Keratinocyte (primary cell): ENCODE results near the gene GSC2. TPM values are rescaled to one million over a fixed set of nuclear protein-coding genes. Genes with fewer than 3 reads are reported as not detected.

ENCODE experiments used
- DNase-seq: peaks from one replicate; pipeline ENCODE4 v3.0.0-alpha.2; 2011; ENCODE audit warnings: low read depth, missing footprints, low spot score
- FAIRE-seq: peaks from 2 replicates; lab custom pipeline; 2011; peaks lifted over from hg19 to GRCh38; lab: Jason Lieb, UNC
- H2AFZ ChIP-seq: 2 replicates; pipeline ENCODE4 v1.6.0; 2012; ENCODE audit warnings: low read length, control low read depth, inconsistent platforms; ENCODE audit not compliant: control insufficient read depth
- H3K27ac ChIP-seq: 2 replicates; pipeline ENCODE4 v1.5.1; 2011; ENCODE audit warnings: low read length; ENCODE audit not compliant: control insufficient read depth, insufficient read depth
- H3K27me3 ChIP-seq: 3 replicates; pipeline ENCODE4 v1.6.0; 2011; ENCODE audit warnings: low read length; ENCODE audit not compliant: control insufficient read depth, insufficient read depth; ENCODE audit errors: extremely low read depth
- H3K36me3 ChIP-seq, 2 experiments: 2 replicates in 1 of 2; 3 replicates in 1 of 2; pipeline ENCODE4 v1.5.1; 2011; ENCODE audit warnings: low read length in 2 of 2, mild to moderate bottlenecking in 1 of 2; ENCODE audit not compliant: control insufficient read depth in 2 of 2, insufficient read depth in 2 of 2; ENCODE audit errors: extremely low read depth in 1 of 2
- H3K4me1 ChIP-seq: 3 replicates; pipeline ENCODE4 v1.5.1; 2011; ENCODE audit warnings: low read length; ENCODE audit not compliant: control insufficient read depth, insufficient read depth; ENCODE audit errors: extremely low read depth
- H3K4me2 ChIP-seq: 3 replicates; pipeline ENCODE4 v1.6.0; 2011; ENCODE audit warnings: low read depth, low read length; ENCODE audit not compliant: control insufficient read depth, insufficient read depth; ENCODE audit errors: extremely low read depth
- H3K4me3 ChIP-seq, 3 experiments: fragments of 200-600 bp in 1 of 3; sonication (generic) in 1 of 3; 2 replicates in 2 of 3; 3 replicates in 1 of 3; pipeline ENCODE4 v1.5.1; 2011 to 2016; ENCODE audit warnings: low read length in 3 of 3, mild to moderate bottlenecking in 3 of 3, control low read depth in 2 of 3, inconsistent platforms in 1 of 3, low read depth in 1 of 3, mixed read lengths in 1 of 3, mixed run types in 1 of 3, moderate library complexity in 1 of 3; ENCODE audit not compliant: control insufficient read depth in 2 of 3, insufficient read depth in 2 of 3; ENCODE audit errors: extremely low read depth in 1 of 3
- H3K79me2 ChIP-seq: 2 replicates; pipeline ENCODE4 v1.6.0; 2012; ENCODE audit warnings: low read length; ENCODE audit not compliant: control insufficient read depth, insufficient read depth
- H3K9ac ChIP-seq: 3 replicates; pipeline ENCODE4 v1.6.0; 2011; ENCODE audit warnings: low read length; ENCODE audit not compliant: control insufficient read depth, insufficient read depth; ENCODE audit errors: extremely low read depth
- H3K9me1 ChIP-seq: 3 replicates; pipeline ENCODE4 v1.6.0; 2011; ENCODE audit warnings: low read length; ENCODE audit not compliant: control insufficient read depth, insufficient read depth; ENCODE audit errors: extremely low read depth
- H3K9me3 ChIP-seq: 2 replicates; pipeline ENCODE4 v1.5.1; 2012; ENCODE audit warnings: low read depth, low read length; ENCODE audit not compliant: control insufficient read depth
- H4K20me1 ChIP-seq: 3 replicates; pipeline ENCODE4 v1.6.0; 2011; ENCODE audit warnings: low read length; ENCODE audit not compliant: control insufficient read depth, insufficient read depth; ENCODE audit errors: extremely low read depth
- CTCF ChIP-seq, 3 experiments: IDR thresholded peaks in 1 of 3; conservative IDR thresholded peaks in 1 of 3; optimal IDR thresholded peaks in 1 of 3; 2 replicates in 2 of 3; 3 replicates in 1 of 3; pipeline versions ENCODE3 to v1.5.1; 2011; ENCODE audit warnings: low read length in 3 of 3, mild to moderate bottlenecking in 3 of 3, moderate library complexity in 2 of 3, control low read depth in 1 of 3, inconsistent platforms in 1 of 3; ENCODE audit not compliant: insufficient read depth in 2 of 3; ENCODE audit errors: extremely low read depth in 1 of 3
- EZH2 ChIP-seq: IDR thresholded peaks from one replicate; pipeline ENCODE4 v1.6.1; 2012; ENCODE audit warnings: inconsistent platforms, mild to moderate bottlenecking, low read length, moderate library complexity
- dilution Hi-C: fragments of 300-500 bp; cut with MboI; formaldehyde crosslinking; loops from one replicate; pipeline ENCODE4 v1.7.0; 2020; ENCODE audit warnings: low sequenced_read_pairs; ENCODE audit not compliant: extremely low pct_ligation_motif_present
- polyA plus RNA-seq, 5 experiments: library from polyadenylated mRNA; depleted of rRNA in 3 of 5; stranded (reverse) in 3 of 5; stranded (forward) in 1 of 5; unstranded in 1 of 5; fragments of >200 nt; gene quantifications; 1 replicate in 1 of 5; 2 replicates in 3 of 5; 3 replicates in 1 of 5; pipeline versions ENCODE4 v1.2.1 to v1.2.3, GENCODE V29; 2011 to 2012; ENCODE audit warnings: missing spikeins in 2 of 5, low read depth in 1 of 5, low replicate concordance in 1 of 5

GSC2 gene
- polyA plus RNA-seq, 1 donor (not counting 4 experiments of a cell fraction or from before 2014, with no cell fraction given) = not detected

- Histone ChIP-seq H3K4me2 (no peak overlapping the region), H3K27me3 (no peaks in the 10 kb centered on the region), H4K20me1 (no peaks in the 10 kb centered on the region), H3K79me2 (peaks cover 4% of the 10 kb centered on the region), H3K9ac (no peak overlapping the region), H3K4me3 (no peak overlapping the region), H3K9me3 (no peaks in the 10 kb centered on the region), H3K36me3 (peaks cover 0 to 1% of the 10 kb centered on the region in 2 experiments), H2AFZ (no peak overlapping the region), H3K4me1 (peaks cover 24% of the 10 kb centered on the region), H3K9me1 (peaks cover 3% of the 10 kb centered on the region), H3K27ac (no peak overlapping the region)
- TF ChIP-seq EZH2 (no peak), CTCF (optimal IDR thresholded peaks at IDR 0.05 in 1 of 3, IDR thresholded peaks at IDR 0.05 in 1 of 3, conservative IDR thresholded peaks at IDR 0.05 in 1 of 3; ENCODE audit: extremely low read depth in 1 of 3, insufficient read depth in 2 of 3, low read length in 3 of 3) (no peak)
- dilution Hi-C loops = no loop called here
- no peak for FAIRE-seq
- DNase-seq = no peak
Observed at GRCh38 chr22:19126309-19127273, 23.5 kb downstream of the GSC2 start.

GRCh38 chr22:19125474-19126308 is 24.4 kb downstream of the GSC2 start:
- TF ChIP-seq EZH2 (no peak), CTCF (optimal IDR thresholded peaks at IDR 0.05 in 1 of 3, IDR thresholded peaks at IDR 0.05 in 1 of 3, conservative IDR thresholded peaks at IDR 0.05 in 1 of 3; ENCODE audit: extremely low read depth in 1 of 3, insufficient read depth in 2 of 3, low read length in 3 of 3) (no peak)
- no peaks in the 10 kb centered on the region for H3K36me3 ChIP-seq
- peaks cover 13% of the 10 kb centered on the region for H3K79me2 ChIP-seq
- DNase-seq (no peak), FAIRE-seq (no peak)
- H3K27me3 ChIP-seq = no peaks in the 10 kb centered on the region
- no peak overlapping the region for H3K4me3 ChIP-seq
- peaks cover 2% of the 10 kb centered on the region for H4K20me1 ChIP-seq
- H3K9me1 ChIP-seq = peaks cover 4% of the 10 kb centered on the region
- no peak overlapping the region for H3K9ac ChIP-seq
- no peak overlapping the region for H2AFZ ChIP-seq
- H3K4me2 ChIP-seq = no peak overlapping the region
- no peaks in the 10 kb centered on the region for H3K9me3 ChIP-seq
- H3K4me1 ChIP-seq = peaks cover 29% of the 10 kb centered on the region
- H3K27ac ChIP-seq = no peak overlapping the region
- dilution Hi-C loops = no loop called here
